ENCODE measurements around the gene ZC2HC1B. TPM values are rescaled to one million over a fixed set of nuclear protein-coding genes. Genes with fewer than 3 reads are reported as not detected.

The ZC2HC1B gene
- total RNA-seq, 1 donor from 2014 or later, result not detected

GRCh38 chr6:143967706-143968376 lies 103.6 kb downstream of the ZC2HC1B start:
- Mint-ChIP-seq H3K27me3 (ENCODE audit: unreplicated experiment) (no peaks in the 10 kb centered on the region), H3K4me1 (ENCODE audit: unreplicated experiment) (peaks cover 35% of the 10 kb centered on the region), H3K36me3 (ENCODE audit: unreplicated experiment) (peaks cover 16% of the 10 kb centered on the region), H3K9me3 (ENCODE audit: unreplicated experiment) (no peaks in the 10 kb centered on the region), H3K27ac (ENCODE audit: unreplicated experiment) (peak overlapping the region; percentile 16), H3K4me3 (ENCODE audit: unreplicated experiment) (no peak overlapping the region)
- DNase-seq (ENCODE audit: extremely low spot score, unreplicated experiment), result no peak
- no peak for TF ChIP-seq CTCF (IDR thresholded peaks at IDR 0.05)

- Mint-ChIP-seq H3K36me3 (ENCODE audit: unreplicated experiment) (peaks cover 8% of the 10 kb centered on the region), H3K27me3 (ENCODE audit: unreplicated experiment) (no peaks in the 10 kb centered on the region), H3K27ac (ENCODE audit: unreplicated experiment) (no peak overlapping the region), H3K4me3 (ENCODE audit: unreplicated experiment) (no peak overlapping the region), H3K9me3 (ENCODE audit: unreplicated experiment) (no peaks in the 10 kb centered on the region), H3K4me1 (ENCODE audit: unreplicated experiment) (peaks cover 45% of the 10 kb centered on the region)
- no peak for DNase-seq (ENCODE audit: extremely low spot score, unreplicated experiment)
- no peak for TF ChIP-seq CTCF (IDR thresholded peaks at IDR 0.05)
Observed at GRCh38 chr6:143969077-143969476, 104.8 kb downstream of the ZC2HC1B start.

GRCh38 chr6:143970456-143971218 lies 106.4 kb downstream of the ZC2HC1B start:
- no peak for DNase-seq (ENCODE audit: extremely low spot score, unreplicated experiment)
- peaks cover 43% of the 10 kb centered on the region for H3K4me1 Mint-ChIP-seq (ENCODE audit: unreplicated experiment)
- no peak overlapping the region for H3K4me3 Mint-ChIP-seq (ENCODE audit: unreplicated experiment)
- no peaks in the 10 kb centered on the region for H3K27me3 Mint-ChIP-seq (ENCODE audit: unreplicated experiment)
- no peak overlapping the region for H3K27ac Mint-ChIP-seq (ENCODE audit: unreplicated experiment)
- H3K9me3 Mint-ChIP-seq (ENCODE audit: unreplicated experiment), result peaks cover 3% of the 10 kb centered on the region
- H3K36me3 Mint-ChIP-seq (ENCODE audit: unreplicated experiment), result peaks cover 4% of the 10 kb centered on the region
- TF ChIP-seq CTCF (IDR thresholded peaks at IDR 0.05), result no peak

- Mint-ChIP-seq H3K36me3 (ENCODE audit: unreplicated experiment) (peaks cover 4% of the 10 kb centered on the region), H3K27ac (ENCODE audit: unreplicated experiment) (peak overlapping the region; percentile 24), H3K4me1 (ENCODE audit: unreplicated experiment) (peaks cover 44% of the 10 kb centered on the region), H3K27me3 (ENCODE audit: unreplicated experiment) (no peaks in the 10 kb centered on the region), H3K9me3 (ENCODE audit: unreplicated experiment) (peaks cover 3% of the 10 kb centered on the region), H3K4me3 (ENCODE audit: unreplicated experiment) (no peak overlapping the region)
- TF ChIP-seq CTCF (IDR thresholded peaks at IDR 0.05), result no peak
- no peak for DNase-seq (ENCODE audit: extremely low spot score, unreplicated experiment)
Observed at GRCh38 chr6:143971482-143972205, 107.4 kb downstream of the ZC2HC1B start.
